Osteocyte (in vitro differentiated cells): ENCODE data around the gene GAA. TPM values are rescaled to one million over a fixed set of nuclear protein-coding genes. Genes with fewer than 3 reads are reported as not detected.

Source experiments
- DNase-seq: peaks from one replicate; pipeline ENCODE4 v3.0.0; 2021; ENCODE audit warnings: mixed read lengths; ENCODE audit not compliant: unreplicated experiment; ENCODE audit errors: extremely low spot score
- H3K27ac Mint-ChIP-seq: one replicate; pipeline ENCODE4 v1.8.0; 2021; ENCODE audit warnings: mild to moderate bottlenecking, mixed read lengths; ENCODE audit not compliant: unreplicated experiment
- H3K27me3 Mint-ChIP-seq: one replicate; pipeline ENCODE4 v1.8.0; 2021; ENCODE audit warnings: mixed read lengths; ENCODE audit not compliant: unreplicated experiment
- H3K36me3 Mint-ChIP-seq: one replicate; pipeline ENCODE4 v1.8.0; 2021; ENCODE audit warnings: mixed read lengths; ENCODE audit not compliant: unreplicated experiment
- H3K4me1 Mint-ChIP-seq: one replicate; pipeline ENCODE4 v1.8.0; 2021; ENCODE audit warnings: mixed read lengths; ENCODE audit not compliant: unreplicated experiment
- H3K4me3 Mint-ChIP-seq: one replicate; pipeline ENCODE4 v1.8.0; 2021; ENCODE audit warnings: mild to moderate bottlenecking, moderate library complexity, mixed read lengths; ENCODE audit not compliant: unreplicated experiment
- H3K9me3 Mint-ChIP-seq: one replicate; pipeline ENCODE4 v1.8.0; 2021; ENCODE audit warnings: mixed read lengths; ENCODE audit not compliant: unreplicated experiment
- CTCF ChIP-seq: fragments of 200-600 bp; sonication (generic); IDR thresholded peaks from 2 replicates; pipeline ENCODE4 v1.5.0; 2021; ENCODE audit warnings: antibody characterized with exemption, mild to moderate bottlenecking, moderate library complexity
- total RNA-seq: library from RNA; stranded (reverse); gene quantifications from 2 replicates; pipeline ENCODE4 v1.2.1, GENCODE V29; 2021

Gene GAA
- total RNA-seq, 1 donor from 2014 or later = 64.7 TPM

- TF ChIP-seq CTCF = no peak
- Mint-ChIP-seq H3K36me3 (no peaks in the 10 kb centered on the region), H3K9me3 (no peaks in the 10 kb centered on the region), H3K27ac (no peak overlapping the region), H3K27me3 (peaks cover 12% of the 10 kb centered on the region), H3K4me3 (no peak overlapping the region), H3K4me1 (no peaks in the 10 kb centered on the region)
- no peak for DNase-seq
These were observed 10.0 kb upstream of the GAA start for GRCh38 chr17:80091376-80091775.

GRCh38 chr17:80092959-80093358, 8.4 kb upstream of the GAA start:
- no peak for DNase-seq
- Mint-ChIP-seq H3K27ac (no peak overlapping the region), H3K27me3 (peaks cover 9% of the 10 kb centered on the region), H3K4me3 (no peak overlapping the region), H3K4me1 (no peaks in the 10 kb centered on the region), H3K9me3 (no peaks in the 10 kb centered on the region), H3K36me3 (no peaks in the 10 kb centered on the region)
- no peak for TF ChIP-seq CTCF

- no peak overlapping the region for H3K4me3 Mint-ChIP-seq
- DNase-seq = no peak
- TF ChIP-seq CTCF = no peak
- no peaks in the 10 kb centered on the region for H3K9me3 Mint-ChIP-seq
- H3K27ac Mint-ChIP-seq = no peak overlapping the region
- H3K27me3 Mint-ChIP-seq = peaks cover 7% of the 10 kb centered on the region
- no peaks in the 10 kb centered on the region for H3K36me3 Mint-ChIP-seq
- no peaks in the 10 kb centered on the region for H3K4me1 Mint-ChIP-seq
These were observed 6.1 kb upstream of the GAA start for GRCh38 chr17:80095038-80095843.

GRCh38 chr17:80095844-80096475, 5.4 kb upstream of the GAA start:
- DNase-seq = no peak
- no peak for TF ChIP-seq CTCF

GRCh38 chr17:80096561-80097021, 4.8 kb upstream of the GAA start:
- Mint-ChIP-seq H3K4me3 (no peak overlapping the region), H3K27me3 (peaks cover 6% of the 10 kb centered on the region), H3K27ac (no peak overlapping the region), H3K36me3 (no peaks in the 10 kb centered on the region), H3K9me3 (no peaks in the 10 kb centered on the region), H3K4me1 (peaks cover 5% of the 10 kb centered on the region)
- no peak for TF ChIP-seq CTCF
- DNase-seq = no peak

More at GRCh38 chr17:80095844-80096475, 5.4 kb upstream of the GAA start:
- Mint-ChIP-seq H3K9me3 (no peaks in the 10 kb centered on the region), H3K36me3 (no peaks in the 10 kb centered on the region), H3K4me3 (no peak overlapping the region), H3K27me3 (peaks cover 7% of the 10 kb centered on the region), H3K27ac (no peak overlapping the region), H3K4me1 (peaks cover 4% of the 10 kb centered on the region)
